Endodermal cell (in vitro differentiated cells): Measurements from ENCODE around the gene UBN1. TPM values are rescaled to one million over a fixed set of nuclear protein-coding genes. Genes with fewer than 3 reads are reported as not detected.

Source experiments
- DNase-seq: peaks from one replicate; pipeline ENCODE4 v3.0.0-alpha.2; 2017
- H3K27ac ChIP-seq: 2 replicates; pipeline ENCODE4 v1.5.1; 2013; ENCODE audit warnings: mild to moderate bottlenecking, low read depth, low read length, moderate library complexity
- H3K27me3 ChIP-seq: 2 replicates; pipeline ENCODE4 v1.6.1; 2013; ENCODE audit warnings: mild to moderate bottlenecking, low read length, moderate library complexity; ENCODE audit not compliant: insufficient read depth, control insufficient read depth, poor library complexity, severe bottlenecking
- H3K36me3 ChIP-seq: 2 replicates; pipeline ENCODE4 v1.7.0; 2013; ENCODE audit warnings: mild to moderate bottlenecking, low read length, moderate library complexity; ENCODE audit not compliant: control insufficient read depth, insufficient read depth
- H3K4me1 ChIP-seq: one replicate; pipeline ENCODE4 v1.7.0; 2013; ENCODE audit warnings: low read length; ENCODE audit not compliant: control insufficient read depth, insufficient read depth
- H3K4me3 ChIP-seq: 2 replicates; pipeline ENCODE4 v1.5.1; 2013; ENCODE audit warnings: mild to moderate bottlenecking, low read length, moderate library complexity
- H3K9ac ChIP-seq: 2 replicates; pipeline ENCODE4 v1.6.1; 2013; ENCODE audit warnings: mild to moderate bottlenecking, low read length, moderate library complexity; ENCODE audit not compliant: poor library complexity, severe bottlenecking; ENCODE audit errors: extremely low read depth
- H3K9me3 ChIP-seq: 2 replicates; pipeline ENCODE4 v1.6.1; 2013; ENCODE audit warnings: mild to moderate bottlenecking, low read length, moderate library complexity; ENCODE audit not compliant: control insufficient read depth
- H3K27ac Mint-ChIP-seq: 2 replicates; pipeline ENCODE4 v1.8.0; 2020; ENCODE audit warnings: mixed read lengths
- H3K27me3 Mint-ChIP-seq: 2 replicates; pipeline ENCODE4 v1.8.0; 2021; ENCODE audit warnings: mild to moderate bottlenecking, mixed read lengths; ENCODE audit not compliant: insufficient read depth
- H3K36me3 Mint-ChIP-seq: 2 replicates; pipeline ENCODE4 v1.8.0; 2020; ENCODE audit warnings: low read depth, mixed read lengths
- H3K4me1 Mint-ChIP-seq: 2 replicates; pipeline ENCODE4 v1.8.0; 2020; ENCODE audit warnings: mixed read lengths
- H3K4me3 Mint-ChIP-seq: 2 replicates; pipeline ENCODE4 v1.8.0; 2020; ENCODE audit warnings: mild to moderate bottlenecking, moderate library complexity, mixed read lengths
- H3K9me3 Mint-ChIP-seq: 2 replicates; pipeline ENCODE4 v1.8.0; 2020; ENCODE audit warnings: mild to moderate bottlenecking, mixed read lengths
- WGBS, 2 experiments: methylation state at CpG; one replicate each; pipeline versions ENCODE4 v1.1.5 to v1.1.7; 2013; ENCODE audit warnings: missing lambda C conversion rate in 2 of 2, mixed read lengths in 1 of 2; ENCODE audit not compliant: insufficient coverage in 1 of 2, insufficient read length in 1 of 2; 5-methylcytosine and 5-hydroxymethylcytosine counted together
- total RNA-seq, 2 donors: library from RNA; stranded (reverse); fragmentation: NEBNext Ultra II Directional in 1 of 2; extraction: Animal tissue kit (Norgen Biotek cat#: 25700) in 1 of 2; gene quantifications; 2 replicates in 1 of 2; 3 replicates in 1 of 2; pipeline ENCODE4 v1.2.1, GENCODE V29; 2021
- TF ChIP-seq, protein P1 (sequence below): fragments of 200-600 bp; sonication (generic); conservative IDR thresholded peaks from 2 replicates; pipeline ENCODE4 v1.5.0; 2021; ENCODE audit warnings: antibody characterized with exemption, mild to moderate bottlenecking

Gene UBN1
- total RNA-seq, 2 donors from 2014 or later, result 36.8 to 46.7 TPM

DNA sequence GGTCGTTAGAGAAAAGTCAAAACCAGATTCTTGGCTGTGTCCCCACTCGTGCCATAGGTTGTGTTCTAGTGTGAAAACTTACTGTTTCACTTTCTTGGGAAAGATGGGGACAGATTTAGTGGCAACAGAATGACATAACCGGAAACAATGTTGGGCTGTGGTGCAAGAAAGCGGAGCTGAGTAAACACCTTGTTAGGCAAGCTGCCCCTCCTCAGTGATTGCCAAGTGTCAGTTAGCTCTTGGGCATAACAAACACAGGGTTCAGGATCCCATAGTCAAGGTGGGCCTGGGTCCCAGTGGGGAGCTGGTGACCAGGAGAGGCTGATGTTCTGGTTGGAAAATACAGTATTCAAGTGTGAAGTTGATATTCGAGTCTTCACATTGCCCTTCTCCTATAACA is 15.4 kb downstream of the UBN1 start:
- DNase-seq, result no peak
- 87 to 97% methylated on average over 4 of the region's 5 CpGs for whole genome bisulfite sequencing, 2 experiments

DNA sequence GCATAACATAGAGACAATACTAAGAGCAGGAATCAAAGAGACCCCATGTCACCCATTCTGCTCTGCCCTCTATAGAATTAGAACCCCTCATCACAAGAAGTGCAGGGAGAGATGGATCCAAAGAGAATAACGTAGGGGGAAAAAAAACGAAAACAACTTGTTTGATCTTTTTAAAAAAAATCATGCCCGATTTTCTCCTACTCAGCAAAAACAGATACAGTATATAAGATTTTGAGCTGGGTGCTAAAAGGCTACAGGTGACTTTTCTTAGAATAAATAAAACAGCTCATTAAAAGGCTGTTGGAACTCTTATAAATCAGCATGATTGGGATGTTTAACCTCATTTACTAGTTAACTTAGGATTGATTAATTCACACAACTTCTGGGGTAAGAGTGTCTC is 17.4 kb downstream of the UBN1 start:
- Mint-ChIP-seq H3K27ac (no peak overlapping the region), H3K9me3 (no peaks in the 10 kb centered on the region), H3K4me3 (no peak overlapping the region), H3K4me1 (peaks cover 13% of the 10 kb centered on the region), H3K36me3 (peaks cover 56% of the 10 kb centered on the region), H3K27me3 (no peaks in the 10 kb centered on the region)
- H3K4me3 ChIP-seq, result no peak overlapping the region
- 100% methylated on average over 1 of the region's 3 CpGs; no CpG with 5 or more reads in 1 of the 2 experiments for WGBS, 2 experiments
- TF ChIP-seq, protein P1, sequence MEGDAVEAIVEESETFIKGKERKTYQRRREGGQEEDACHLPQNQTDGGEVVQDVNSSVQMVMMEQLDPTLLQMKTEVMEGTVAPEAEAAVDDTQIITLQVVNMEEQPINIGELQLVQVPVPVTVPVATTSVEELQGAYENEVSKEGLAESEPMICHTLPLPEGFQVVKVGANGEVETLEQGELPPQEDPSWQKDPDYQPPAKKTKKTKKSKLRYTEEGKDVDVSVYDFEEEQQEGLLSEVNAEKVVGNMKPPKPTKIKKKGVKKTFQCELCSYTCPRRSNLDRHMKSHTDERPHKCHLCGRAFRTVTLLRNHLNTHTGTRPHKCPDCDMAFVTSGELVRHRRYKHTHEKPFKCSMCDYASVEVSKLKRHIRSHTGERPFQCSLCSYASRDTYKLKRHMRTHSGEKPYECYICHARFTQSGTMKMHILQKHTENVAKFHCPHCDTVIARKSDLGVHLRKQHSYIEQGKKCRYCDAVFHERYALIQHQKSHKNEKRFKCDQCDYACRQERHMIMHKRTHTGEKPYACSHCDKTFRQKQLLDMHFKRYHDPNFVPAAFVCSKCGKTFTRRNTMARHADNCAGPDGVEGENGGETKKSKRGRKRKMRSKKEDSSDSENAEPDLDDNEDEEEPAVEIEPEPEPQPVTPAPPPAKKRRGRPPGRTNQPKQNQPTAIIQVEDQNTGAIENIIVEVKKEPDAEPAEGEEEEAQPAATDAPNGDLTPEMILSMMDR, result no peak
- H3K27me3 ChIP-seq, result no peaks in the 10 kb centered on the region
- H3K9ac ChIP-seq, result no peak overlapping the region
- no peak for DNase-seq
- H3K9me3 ChIP-seq, result no peaks in the 10 kb centered on the region
- H3K27ac ChIP-seq, result no peak overlapping the region
- peaks cover 73% of the 10 kb centered on the region for H3K36me3 ChIP-seq
- peaks cover 8% of the 10 kb centered on the region for H3K4me1 ChIP-seq

More for the DNA sequence above, 15.4 kb downstream of the UBN1 start:
- Histone ChIP-seq H3K27me3 (no peaks in the 10 kb centered on the region), H3K4me3 (no peak overlapping the region), H3K9me3 (no peaks in the 10 kb centered on the region), H3K4me1 (peaks cover 4% of the 10 kb centered on the region), H3K9ac (no peak overlapping the region), H3K27ac (no peak overlapping the region), H3K36me3 (peaks cover 80% of the 10 kb centered on the region)
- H3K27me3 Mint-ChIP-seq, result no peaks in the 10 kb centered on the region
- no peaks in the 10 kb centered on the region for H3K9me3 Mint-ChIP-seq
- H3K27ac Mint-ChIP-seq, result peak overlapping the region; percentile 14
- H3K36me3 Mint-ChIP-seq, result peaks cover 64% of the 10 kb centered on the region
- peaks cover 2% of the 10 kb centered on the region for H3K4me1 Mint-ChIP-seq
- H3K4me3 Mint-ChIP-seq, result no peak overlapping the region
- TF ChIP-seq, protein P1, result no peak

DNA sequence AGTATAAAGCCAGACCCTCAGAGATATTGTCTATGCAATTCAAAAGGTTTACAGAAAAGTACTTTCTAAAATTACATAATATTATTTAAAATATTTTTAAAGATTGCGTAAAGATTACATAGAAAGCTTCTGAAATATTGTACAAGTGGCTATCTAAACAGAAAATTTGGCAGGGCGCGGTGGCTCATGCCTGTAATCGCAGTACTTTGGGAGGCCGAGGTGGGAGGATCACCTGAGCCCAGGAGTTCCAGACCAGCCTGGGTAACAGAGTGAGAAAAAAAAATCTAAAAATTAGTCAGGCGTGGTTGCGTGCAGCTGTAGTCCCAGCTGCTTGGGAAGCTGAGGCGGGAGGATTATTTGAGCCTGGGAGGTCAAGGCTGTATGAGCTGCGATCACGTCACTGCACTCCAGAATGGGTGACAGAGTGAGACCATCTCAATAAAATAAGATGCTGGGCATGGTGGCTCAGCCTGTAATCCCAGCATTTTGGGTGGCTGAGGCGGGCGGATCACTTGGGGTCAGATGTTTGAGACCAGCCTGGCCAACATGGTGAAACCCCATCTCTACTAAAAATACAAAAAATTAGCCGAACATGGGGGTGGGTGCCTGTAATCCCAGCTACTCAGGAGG is 18.1 kb downstream of the UBN1 start:
- no peak for DNase-seq
- H3K9me3 ChIP-seq, result no peaks in the 10 kb centered on the region
- peaks cover 56% of the 10 kb centered on the region for H3K36me3 Mint-ChIP-seq
- H3K36me3 ChIP-seq, result peaks cover 71% of the 10 kb centered on the region
- no peaks in the 10 kb centered on the region for H3K9me3 Mint-ChIP-seq
- no peaks in the 10 kb centered on the region for H3K27me3 Mint-ChIP-seq
- no peak overlapping the region for H3K27ac ChIP-seq
- H3K4me3 ChIP-seq, result no peak overlapping the region
- H3K4me1 Mint-ChIP-seq, result peaks cover 13% of the 10 kb centered on the region
- H3K4me3 Mint-ChIP-seq, result no peak overlapping the region
- WGBS, 2 experiments, result 96 to 97% methylated on average over 11 to 13 of the region's 13 CpGs
- no peak overlapping the region for H3K9ac ChIP-seq
- no peaks in the 10 kb centered on the region for H3K27me3 ChIP-seq
- no peak overlapping the region for H3K27ac Mint-ChIP-seq
- peaks cover 8% of the 10 kb centered on the region for H3K4me1 ChIP-seq
- TF ChIP-seq, protein P1, result no peak
